IPS DF 6.9 (cell line): ENCODE results near the gene UBE2G2.

Experiments
- DNase-seq: peaks from one replicate; pipeline ENCODE4 v3.0.0-alpha.2; 2013; ENCODE audit warnings: low read depth, low spot score
- H3K27ac ChIP-seq: one replicate; pipeline ENCODE4 v1.5.1; 2013; ENCODE audit warnings: low read length, control low read depth
- H3K27me3 ChIP-seq: 2 replicates; pipeline ENCODE4 v1.6.1; 2013; ENCODE audit warnings: mild to moderate bottlenecking, low read length; ENCODE audit not compliant: control insufficient read depth, insufficient read depth
- H3K36me3 ChIP-seq: 2 replicates; pipeline ENCODE4 v1.6.1; 2013; ENCODE audit warnings: low read length; ENCODE audit not compliant: control insufficient read depth, insufficient read depth
- H3K4me1 ChIP-seq: 2 replicates; pipeline ENCODE4 v1.6.1; 2013; ENCODE audit warnings: low read length; ENCODE audit not compliant: control insufficient read depth, insufficient read depth
- H3K4me3 ChIP-seq: 2 replicates; pipeline ENCODE4 v1.5.1; 2013; ENCODE audit warnings: mild to moderate bottlenecking, low read length
- H3K9me3 ChIP-seq: 2 replicates; pipeline ENCODE4 v1.6.1; 2013; ENCODE audit warnings: low read length, inconsistent platforms; ENCODE audit not compliant: control insufficient read depth, insufficient read depth
- WGBS: extraction: QIAGEN DNeasy Blood & Tissue Kit; methylation state at CpG from one replicate; pipeline ENCODE4 v1.1.7; 2013; ENCODE audit warnings: mixed read lengths, missing lambda C conversion rate; ENCODE audit not compliant: insufficient read length, insufficient coverage; 5-methylcytosine and 5-hydroxymethylcytosine counted together

UBE2G2 gene

DNA sequence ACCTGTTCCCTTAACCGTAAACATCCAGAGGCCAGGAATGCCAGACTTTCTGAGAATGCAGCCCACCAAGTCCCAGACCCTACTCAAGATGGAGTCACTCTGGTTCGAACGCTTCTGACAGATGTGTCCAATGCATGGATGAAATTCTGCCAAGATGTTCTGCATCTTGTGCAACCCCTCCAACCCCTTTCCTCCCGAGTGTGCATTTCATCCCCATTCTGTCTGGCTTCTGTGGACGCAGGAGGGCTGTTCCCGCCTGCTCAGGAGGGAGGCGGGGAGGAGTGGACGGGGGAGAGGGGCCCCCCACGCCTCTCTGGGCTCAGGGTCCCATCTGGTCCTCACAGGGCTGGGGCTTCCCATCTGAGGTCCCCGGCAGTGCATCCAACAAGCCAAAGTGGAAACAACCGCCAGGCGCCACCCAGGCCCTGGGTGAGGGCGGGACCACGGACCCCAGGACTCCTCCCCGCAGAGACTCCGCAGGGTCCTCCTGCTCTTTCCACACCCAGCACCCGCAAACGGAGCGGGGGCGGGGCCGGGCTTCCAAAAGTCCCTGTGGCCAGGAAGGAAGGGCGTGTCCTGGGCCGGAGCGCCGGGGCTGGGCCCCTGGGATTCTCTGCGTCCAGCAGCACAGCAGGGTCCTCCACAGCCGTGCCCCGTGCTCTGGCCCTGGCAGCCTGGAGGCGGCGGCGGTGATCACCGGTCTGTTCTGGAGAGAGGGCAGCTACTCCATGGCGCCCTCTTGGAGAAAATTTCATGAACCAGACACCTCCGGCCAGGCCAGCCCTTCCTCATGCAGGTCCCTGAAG lies 44.0 kb upstream of the UBE2G2 start:
- no CpG with 5 or more reads among the region's 34 CpGs for WGBS
- peak; percentile 39 for DNase-seq
- H3K4me3 ChIP-seq: no peak overlapping the region; the same call in 1 of the 2 replicates
- H3K4me1 ChIP-seq: peaks cover 3% of the 10 kb centered on the region; the same call in 1 of the 2 replicates
- no peaks in the 10 kb centered on the region for H3K9me3 ChIP-seq
- H3K27me3 ChIP-seq: no peaks in the 10 kb centered on the region
- peaks cover 15% of the 10 kb centered on the region for H3K36me3 ChIP-seq
- H3K27ac ChIP-seq: no peak overlapping the region

DNA sequence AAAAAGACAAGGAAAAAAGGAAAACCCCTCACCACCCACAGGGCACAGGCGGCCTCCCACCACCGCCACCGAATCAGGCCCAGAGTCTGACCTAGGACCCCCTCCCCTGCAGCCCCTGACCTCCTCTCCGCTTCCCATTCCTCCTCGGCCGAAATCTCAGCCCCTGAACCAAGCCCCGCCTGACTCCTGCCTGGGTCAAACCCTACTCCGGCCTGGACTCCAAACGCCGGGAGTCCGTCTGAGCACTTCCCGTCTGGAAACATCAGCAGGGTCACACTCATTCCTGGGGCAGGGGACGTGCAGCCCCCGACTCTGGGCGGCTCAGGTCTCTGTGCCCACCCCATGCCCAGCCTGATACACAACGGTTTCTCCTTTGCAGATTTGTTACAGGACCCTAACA lies 42.6 kb upstream of the UBE2G2 start:
- no peak for DNase-seq
- Histone ChIP-seq H3K36me3 (peaks cover 6% of the 10 kb centered on the region; the same call in 1 of the 2 replicates), H3K4me3 (no peak overlapping the region), H3K9me3 (no peaks in the 10 kb centered on the region), H3K4me1 (peaks cover 3% of the 10 kb centered on the region; the same call in 1 of the 2 replicates), H3K27me3 (no peaks in the 10 kb centered on the region), H3K27ac (no peak overlapping the region)
- no CpG with 5 or more reads among the region's 16 CpGs for WGBS

DNA sequence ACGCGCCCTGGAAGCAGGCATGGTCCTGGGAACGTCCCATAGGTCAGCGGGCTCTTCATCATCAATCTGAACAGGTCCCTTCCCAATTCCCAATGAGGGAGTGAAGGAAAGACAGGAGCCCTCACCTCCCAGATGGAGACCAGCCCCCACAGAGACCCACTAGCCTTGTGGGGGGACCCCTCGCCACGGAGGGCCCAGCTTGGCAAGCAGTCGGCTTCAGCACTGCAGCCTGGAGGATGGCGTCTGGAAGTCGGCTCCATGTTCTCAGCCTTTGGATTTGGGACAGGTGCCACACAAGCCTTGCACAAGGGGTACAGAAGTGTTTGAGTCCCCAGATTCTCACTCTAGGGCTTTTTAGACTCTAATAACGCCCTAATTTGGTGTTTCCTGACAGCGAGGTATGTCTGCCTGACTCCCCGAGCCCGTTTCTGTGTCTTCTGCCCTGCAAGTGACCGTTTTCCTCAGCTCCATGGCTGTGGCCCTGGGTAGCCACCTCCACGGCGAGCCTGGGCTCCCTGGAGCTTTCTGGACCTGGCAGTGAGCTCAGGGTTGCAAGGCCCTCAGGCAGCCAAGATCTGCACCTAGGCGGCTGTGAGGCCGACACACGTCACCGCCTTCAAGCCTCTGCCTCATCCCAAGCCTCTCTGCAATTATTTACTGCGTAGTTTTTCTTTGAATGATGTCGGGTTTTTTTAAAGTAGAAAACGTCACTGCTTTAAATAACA lies 41.3 kb upstream of the UBE2G2 start:
- Histone ChIP-seq H3K27ac (no peak overlapping the region), H3K4me3 (no peak overlapping the region), H3K36me3 (no peaks in the 10 kb centered on the region), H3K9me3 (no peaks in the 10 kb centered on the region), H3K4me1 (peaks cover 5% of the 10 kb centered on the region; the same call in 1 of the 2 replicates), H3K27me3 (no peaks in the 10 kb centered on the region)
- no peak for DNase-seq
- no CpG with 5 or more reads among the region's 23 CpGs for WGBS

GRCh38 chr21:44842087-44842486 lies 40.5 kb upstream of the UBE2G2 start:
- Histone ChIP-seq H3K27me3 (no peaks in the 10 kb centered on the region), H3K27ac (no peak overlapping the region), H3K36me3 (no peaks in the 10 kb centered on the region), H3K4me1 (peaks cover 5% of the 10 kb centered on the region; the same call in 1 of the 2 replicates), H3K9me3 (no peaks in the 10 kb centered on the region), H3K4me3 (no peak overlapping the region)
- no CpG with 5 or more reads among the region's 10 CpGs for WGBS
- no peak for DNase-seq

DNA sequence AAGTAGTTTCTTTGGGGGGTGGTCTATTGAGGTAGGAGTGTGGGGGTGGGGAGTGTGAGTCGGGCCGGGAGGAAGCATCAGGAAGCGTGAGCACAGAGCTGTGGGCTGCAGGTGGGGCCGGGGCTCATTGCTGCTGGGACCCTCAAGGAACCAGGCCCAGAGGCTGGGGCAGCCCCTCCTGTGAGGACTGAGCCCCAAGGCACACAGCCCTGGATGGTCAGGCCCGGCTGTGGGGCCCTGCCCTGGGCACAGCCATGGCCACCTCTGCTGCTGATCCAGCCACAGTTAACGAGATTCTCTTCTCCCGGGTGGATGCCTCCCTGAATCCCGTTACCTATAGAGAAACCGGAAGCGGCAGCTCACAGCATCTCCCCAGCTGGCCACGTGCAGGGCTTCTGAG lies 39.2 kb upstream of the UBE2G2 start:
- no peaks in the 10 kb centered on the region for H3K36me3 ChIP-seq
- no peak overlapping the region for H3K27ac ChIP-seq
- no peaks in the 10 kb centered on the region for H3K9me3 ChIP-seq
- no peak for DNase-seq
- peaks cover 3% of the 10 kb centered on the region; the same call in 1 of the 2 replicates for H3K4me1 ChIP-seq
- H3K4me3 ChIP-seq: no peak overlapping the region
- no CpG with 5 or more reads among the region's 11 CpGs for WGBS
- no peaks in the 10 kb centered on the region for H3K27me3 ChIP-seq

GRCh38 chr21:44838951-44839350 lies 37.3 kb upstream of the UBE2G2 start:
- H3K27me3 ChIP-seq: no peaks in the 10 kb centered on the region
- peaks cover 2% of the 10 kb centered on the region; the same call in 1 of the 2 replicates for H3K4me1 ChIP-seq
- no peak for DNase-seq
- no peaks in the 10 kb centered on the region for H3K9me3 ChIP-seq
- WGBS: no CpG with 5 or more reads among the region's 9 CpGs
- H3K36me3 ChIP-seq: no peaks in the 10 kb centered on the region
- no peak overlapping the region for H3K27ac ChIP-seq
- no peak overlapping the region for H3K4me3 ChIP-seq

GRCh38 chr21:44838039-44838895 lies 36.6 kb upstream of the UBE2G2 start:
- no peak overlapping the region for H3K27ac ChIP-seq
- WGBS: no CpG with 5 or more reads among the region's 30 CpGs
- H3K4me1 ChIP-seq: peaks cover 2% of the 10 kb centered on the region; the same call in 1 of the 2 replicates
- no peak for DNase-seq
- H3K27me3 ChIP-seq: no peaks in the 10 kb centered on the region
- no peak overlapping the region for H3K4me3 ChIP-seq
- H3K9me3 ChIP-seq: no peaks in the 10 kb centered on the region
- H3K36me3 ChIP-seq: no peaks in the 10 kb centered on the region

DNA sequence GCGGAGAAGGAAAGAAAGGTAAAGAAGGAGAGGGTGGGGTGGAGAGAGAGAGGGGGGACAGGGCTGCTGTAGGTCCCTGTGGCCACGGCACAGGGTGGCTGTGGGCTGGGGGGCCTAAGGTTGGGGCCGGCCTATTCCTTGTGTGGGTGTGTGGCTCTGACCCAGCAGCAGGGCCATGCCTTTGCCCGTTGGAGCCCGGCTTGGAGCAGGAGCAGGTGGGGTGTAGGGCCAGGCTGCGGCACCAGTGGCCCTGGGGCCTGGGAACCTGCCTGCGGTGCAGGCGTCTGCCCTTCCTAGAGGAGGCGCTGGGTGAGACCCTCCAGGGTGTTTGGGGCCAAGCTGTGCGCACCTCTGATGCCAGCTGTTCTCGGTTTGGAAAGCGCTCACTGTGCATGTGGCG lies 35.9 kb upstream of the UBE2G2 start:
- no peaks in the 10 kb centered on the region for H3K36me3 ChIP-seq
- DNase-seq: no peak
- no peaks in the 10 kb centered on the region for H3K27me3 ChIP-seq
- no peaks in the 10 kb centered on the region for H3K9me3 ChIP-seq
- no peak overlapping the region for H3K4me3 ChIP-seq
- H3K27ac ChIP-seq: no peak overlapping the region
- WGBS: no CpG with 5 or more reads among the region's 13 CpGs
- H3K4me1 ChIP-seq: peaks cover 2% of the 10 kb centered on the region; the same call in 1 of the 2 replicates

DNA sequence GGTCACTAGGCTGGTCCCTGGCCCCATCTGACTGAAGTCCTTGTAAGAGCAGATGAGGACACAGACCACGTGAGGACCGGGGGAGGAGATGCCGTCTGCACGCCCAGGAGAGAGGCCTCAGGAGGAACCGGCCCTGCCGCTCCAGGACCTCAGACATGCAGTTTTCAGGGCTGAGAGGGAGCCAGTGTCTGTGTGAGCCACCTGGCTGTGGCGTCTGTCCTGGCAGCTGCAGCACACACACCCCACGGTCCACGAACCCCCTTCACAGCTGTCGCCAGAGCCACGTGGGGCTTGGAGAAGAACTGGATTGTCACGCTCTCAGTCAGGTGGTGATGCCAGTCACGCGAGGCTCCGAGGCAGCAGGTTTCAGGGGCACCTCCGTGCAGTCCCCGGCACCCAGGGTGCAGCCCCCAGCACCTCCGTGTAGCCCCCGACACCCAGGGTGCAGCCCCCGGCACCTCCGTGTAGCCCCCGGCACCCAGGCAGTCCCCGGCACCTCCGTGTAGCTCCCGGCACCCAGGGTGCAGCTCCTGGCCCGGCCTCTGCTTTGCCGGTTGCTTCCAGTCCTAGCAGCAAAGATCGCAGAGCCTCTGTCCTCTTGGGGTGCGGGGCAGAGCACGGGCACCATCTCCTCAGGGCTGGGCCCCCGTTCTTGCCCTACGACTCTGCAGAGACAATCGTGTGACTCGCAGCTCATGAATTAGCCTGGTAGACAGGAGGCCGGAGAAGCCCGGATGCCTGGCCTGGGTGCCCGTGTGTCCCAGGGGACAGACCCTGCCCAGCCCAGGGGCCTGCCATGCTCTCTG lies 35.2 kb upstream of the UBE2G2 start:
- no CpG with 5 or more reads among the region's 37 CpGs for WGBS
- no peak overlapping the region for H3K27ac ChIP-seq
- no peaks in the 10 kb centered on the region for H3K36me3 ChIP-seq
- peaks cover 2% of the 10 kb centered on the region; the same call in 1 of the 2 replicates for H3K4me1 ChIP-seq
- DNase-seq: no peak
- H3K27me3 ChIP-seq: no peaks in the 10 kb centered on the region
- no peak overlapping the region for H3K4me3 ChIP-seq
- H3K9me3 ChIP-seq: no peaks in the 10 kb centered on the region
